GM18499 (cell line): ENCODE measurements around the gene MUC5AC.
"Not testable (repeated sequence)": the region's sequence is repeated elsewhere in the genome, so short reads cannot be mapped to it uniquely, and the experiment has no call there.

Source experiments
- ATAC-seq: cut with Tn5 transposase; IDR thresholded peaks from one replicate; pipeline ENCODE4 v1.9.1; 2021; ENCODE audit warnings: moderate number of reproducible peaks; ENCODE audit not compliant: insufficient read depth, unreplicated experiment

Gene MUC5AC

GRCh38 chr11:1174441-1175370, 17.0 kb downstream of the MUC5AC start:
- ATAC-seq, result no peak

GRCh38 chr11:1175461-1176223, 17.9 kb downstream of the MUC5AC start:
- ATAC-seq, result no peak

GRCh38 chr11:1176224-1177019, 18.7 kb downstream of the MUC5AC start:
- no peak for ATAC-seq

DNA sequence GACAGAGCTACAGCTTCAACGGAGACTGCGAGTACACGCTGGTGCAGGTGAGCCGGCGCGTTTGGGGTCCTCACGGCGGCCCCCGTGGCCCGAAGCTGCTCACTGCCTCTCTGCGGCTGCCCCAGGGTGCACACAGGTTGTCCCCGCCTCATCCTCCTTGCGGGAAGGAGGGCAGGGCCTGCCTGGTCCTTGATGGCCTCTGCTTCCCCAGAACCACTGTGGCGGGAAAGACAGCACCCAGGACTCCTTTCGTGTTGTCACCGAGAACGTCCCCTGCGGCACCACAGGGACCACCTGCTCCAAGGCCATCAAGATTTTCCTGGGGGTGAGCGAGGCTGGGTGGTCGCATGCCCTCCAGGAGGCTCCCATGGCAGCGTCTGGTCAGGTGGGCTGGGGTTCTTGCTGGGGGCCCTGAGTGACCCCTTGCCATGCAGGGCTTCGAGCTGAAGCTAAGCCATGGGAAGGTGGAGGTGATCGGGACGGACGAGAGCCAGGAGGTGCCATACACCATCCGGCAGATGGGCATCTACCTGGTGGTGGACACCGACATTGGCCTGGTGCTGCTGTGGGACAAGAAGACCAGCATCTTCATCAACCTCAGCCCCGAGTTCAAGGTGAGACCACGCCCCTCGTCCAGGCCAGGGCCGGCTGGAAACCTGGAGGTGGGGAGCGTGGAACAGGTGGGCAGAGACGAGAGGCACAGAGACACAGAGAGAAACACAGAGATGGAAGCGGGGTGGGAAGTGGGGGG, 19.4 kb downstream of the MUC5AC start:
- no peak for ATAC-seq

DNA sequence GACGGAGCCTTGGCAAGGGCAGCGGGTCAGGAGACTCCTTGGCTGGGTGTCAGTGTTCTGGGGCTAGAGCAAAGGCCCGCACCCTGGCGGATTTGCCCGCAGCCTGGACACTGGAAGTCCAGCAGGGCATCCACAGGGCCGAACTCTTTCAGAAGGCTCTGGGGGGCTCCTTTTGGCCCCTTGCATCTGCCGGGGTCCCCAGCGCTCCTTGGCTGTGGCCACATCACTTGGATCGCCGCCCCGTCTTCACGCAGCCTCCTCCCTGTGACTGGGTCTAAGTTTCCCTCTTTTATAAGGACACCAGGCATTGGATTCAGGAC, 20.0 kb downstream of the MUC5AC start:
- ATAC-seq, result no peak

DNA sequence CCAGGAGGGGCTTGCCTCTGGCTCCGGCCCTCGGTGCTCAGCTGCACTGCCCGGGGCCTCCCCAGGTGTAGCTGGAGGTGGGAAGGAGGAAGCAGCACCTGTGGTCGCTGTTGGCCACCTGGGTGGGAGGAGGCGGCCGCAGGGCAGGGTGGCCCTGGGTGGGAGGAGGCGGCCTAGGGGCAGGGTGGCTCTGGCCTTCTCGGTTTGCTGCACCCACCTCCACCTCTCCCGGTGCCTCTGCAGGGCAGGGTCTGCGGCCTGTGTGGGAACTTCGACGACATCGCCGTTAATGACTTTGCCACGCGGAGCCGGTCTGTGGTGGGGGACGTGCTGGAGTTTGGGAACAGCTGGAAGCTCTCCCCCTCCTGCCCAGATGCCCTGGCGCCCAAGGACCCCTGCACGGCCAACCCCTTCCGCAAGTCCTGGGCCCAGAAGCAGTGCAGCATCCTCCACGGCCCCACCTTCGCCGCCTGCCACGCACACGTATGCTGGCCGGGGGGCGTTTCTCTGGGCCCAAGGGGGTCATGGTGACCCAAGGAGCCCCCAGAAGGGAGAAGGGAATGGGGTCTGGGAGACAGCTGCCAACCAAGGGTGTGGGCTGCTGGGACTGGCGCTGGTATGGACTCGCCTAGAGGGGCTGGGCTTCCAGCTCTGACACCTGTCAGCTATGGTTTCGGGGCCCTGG, 20.6 kb downstream of the MUC5AC start:
- ATAC-seq, result no peak

DNA sequence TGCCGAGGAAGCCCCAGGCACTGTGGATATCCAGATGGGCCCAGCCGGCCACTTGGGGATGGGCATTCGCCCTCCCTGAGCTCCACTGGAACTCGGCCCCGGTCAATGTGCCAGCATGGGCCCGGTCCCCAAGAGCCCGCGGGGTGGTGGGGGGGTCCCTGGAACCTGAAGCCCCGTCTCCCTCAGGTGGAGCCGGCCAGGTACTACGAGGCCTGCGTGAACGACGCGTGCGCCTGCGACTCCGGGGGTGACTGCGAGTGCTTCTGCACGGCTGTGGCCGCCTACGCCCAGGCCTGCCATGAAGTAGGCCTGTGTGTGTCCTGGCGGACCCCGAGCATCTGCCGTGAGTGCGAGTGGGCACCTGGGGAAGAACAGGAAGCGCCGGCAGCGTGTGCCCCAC, 21.2 kb downstream of the MUC5AC start:
- no peak for ATAC-seq

DNA sequence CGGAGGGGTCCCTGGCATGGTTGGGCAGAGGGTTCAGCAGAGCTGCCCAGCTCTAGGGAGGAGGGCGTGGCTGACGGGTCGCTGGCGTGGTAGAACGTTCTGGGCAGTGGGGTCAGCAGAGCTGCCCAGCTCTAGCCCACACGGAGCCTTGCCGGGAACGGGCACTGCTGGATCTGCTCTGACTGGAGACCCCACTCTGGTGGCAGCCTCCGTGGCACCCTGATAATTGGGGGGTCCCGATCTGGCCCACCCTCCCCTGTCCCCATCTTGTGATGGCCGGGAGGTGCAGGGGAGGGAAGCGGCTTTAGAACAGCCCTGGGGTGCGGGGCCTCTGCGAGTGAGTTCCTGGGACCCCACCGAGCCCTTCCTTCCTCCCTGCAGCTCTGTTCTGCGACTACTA, 21.9 kb downstream of the MUC5AC start:
- no peak for ATAC-seq

DNA sequence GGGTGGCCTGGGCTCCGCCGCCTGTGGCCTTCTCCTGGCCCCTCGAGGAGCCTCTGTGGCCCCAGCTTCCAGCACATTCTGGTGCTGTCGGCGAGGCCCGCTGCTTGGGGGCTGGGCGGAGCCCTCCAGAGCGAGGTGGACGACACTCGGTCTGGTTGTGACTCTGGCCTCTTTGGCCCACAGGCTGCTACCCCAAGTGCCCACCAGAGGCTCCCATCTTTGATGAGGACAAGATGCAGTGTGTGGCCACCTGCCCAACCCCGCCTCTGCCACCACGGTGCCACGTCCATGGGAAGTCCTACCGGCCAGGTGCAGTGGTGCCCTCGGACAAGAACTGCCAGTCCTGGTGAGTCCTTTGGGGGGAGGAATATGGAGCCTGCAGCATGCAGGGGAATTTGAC, 22.4 kb downstream of the MUC5AC start:
- ATAC-seq, result no peak

DNA sequence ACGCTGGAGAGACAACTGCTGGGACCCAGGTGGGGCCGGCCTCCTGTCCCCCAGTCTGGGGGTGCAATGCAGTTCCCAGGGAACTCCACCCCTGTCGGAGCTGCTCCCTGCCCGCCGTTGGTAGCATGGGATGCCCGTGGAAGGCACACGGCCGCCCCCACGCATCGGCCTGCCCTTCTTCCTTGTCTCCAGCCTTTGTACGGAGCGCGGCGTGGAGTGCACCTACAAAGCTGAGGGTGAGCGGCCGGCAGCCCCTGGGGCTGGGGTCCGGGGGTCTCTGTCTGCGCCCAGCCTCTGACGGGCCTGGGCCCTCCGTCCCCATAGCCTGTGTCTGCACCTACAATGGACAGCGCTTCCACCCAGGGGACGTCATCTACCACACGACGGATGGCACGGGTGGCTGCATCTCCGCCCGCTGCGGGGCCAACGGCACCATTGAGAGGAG, 23.2 kb downstream of the MUC5AC start:
- no peak for ATAC-seq

GRCh38 chr11:1181420-1181819, 23.7 kb downstream of the MUC5AC start:
- no peak for ATAC-seq

GRCh38 chr11:1181853-1182535, 24.2 kb downstream of the MUC5AC start:
- ATAC-seq, result no peak

DNA sequence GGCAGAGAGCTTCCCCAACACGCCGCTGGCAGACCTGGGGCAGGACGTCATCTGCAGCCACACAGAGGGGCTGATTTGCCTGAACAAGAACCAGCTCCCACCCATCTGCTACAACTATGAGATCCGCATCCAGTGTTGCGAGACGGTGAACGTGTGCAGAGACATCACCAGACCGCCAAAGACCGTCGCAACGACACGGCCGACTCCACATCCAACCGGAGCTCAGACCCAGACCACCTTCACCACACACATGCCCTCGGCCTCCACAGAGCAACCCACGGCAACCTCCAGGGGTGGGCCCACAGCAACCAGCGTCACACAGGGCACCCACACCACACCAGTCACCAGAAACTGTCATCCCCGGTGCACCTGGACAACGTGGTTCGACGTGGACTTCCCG, 26.4 kb downstream of the MUC5AC start:
- not testable (repeated sequence) for ATAC-seq

DNA sequence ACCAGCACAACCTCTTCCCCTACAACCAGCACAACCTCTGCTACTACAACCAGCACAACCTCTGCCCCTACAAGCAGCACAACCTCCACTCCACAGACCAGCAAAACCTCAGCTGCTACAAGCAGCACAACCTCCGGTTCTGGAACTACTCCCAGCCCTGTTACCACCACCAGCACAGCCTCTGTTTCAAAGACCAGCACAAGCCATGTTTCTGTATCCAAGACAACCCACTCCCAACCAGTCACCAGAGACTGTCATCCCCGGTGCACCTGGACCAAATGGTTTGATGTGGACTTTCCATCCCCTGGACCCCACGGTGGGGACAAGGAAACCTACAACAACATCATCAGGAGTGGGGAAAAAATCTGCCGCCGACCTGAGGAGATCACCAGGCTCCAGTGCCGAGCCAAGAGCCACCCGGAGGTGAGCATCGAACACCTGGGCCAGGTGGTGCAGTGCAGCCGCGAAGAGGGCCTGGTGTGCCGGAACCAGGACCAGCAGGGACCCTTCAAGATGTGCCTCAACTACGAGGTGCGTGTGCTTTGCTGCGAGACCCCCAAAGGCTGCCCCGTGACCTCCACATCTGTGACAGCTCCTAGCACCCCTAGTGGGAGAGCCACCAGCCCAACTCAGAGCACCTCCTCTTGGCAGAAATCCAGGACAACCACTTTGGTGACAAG, 30.8 kb downstream of the MUC5AC start:
- not testable (repeated sequence) for ATAC-seq

DNA sequence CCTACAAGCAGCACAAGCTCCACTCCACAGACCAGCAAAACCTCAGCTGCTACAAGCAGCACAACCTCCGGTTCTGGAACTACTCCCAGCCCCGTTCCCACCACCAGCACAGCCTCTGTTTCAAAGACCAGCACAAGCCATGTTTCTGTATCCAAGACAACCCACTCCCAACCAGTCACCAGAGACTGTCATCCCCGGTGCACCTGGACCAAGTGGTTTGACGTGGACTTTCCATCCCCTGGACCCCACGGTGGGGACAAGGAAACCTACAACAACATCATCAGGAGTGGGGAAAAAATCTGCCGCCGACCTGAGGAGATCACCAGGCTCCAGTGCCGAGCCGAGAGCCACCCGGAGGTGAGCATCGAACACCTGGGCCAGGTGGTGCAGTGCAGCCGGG, 32.1 kb downstream of the MUC5AC start:
- not testable (repeated sequence) for ATAC-seq

- not testable (repeated sequence) for ATAC-seq
These were observed 34.2 kb downstream of the MUC5AC start for GRCh38 chr11:1191786-1192470.

DNA sequence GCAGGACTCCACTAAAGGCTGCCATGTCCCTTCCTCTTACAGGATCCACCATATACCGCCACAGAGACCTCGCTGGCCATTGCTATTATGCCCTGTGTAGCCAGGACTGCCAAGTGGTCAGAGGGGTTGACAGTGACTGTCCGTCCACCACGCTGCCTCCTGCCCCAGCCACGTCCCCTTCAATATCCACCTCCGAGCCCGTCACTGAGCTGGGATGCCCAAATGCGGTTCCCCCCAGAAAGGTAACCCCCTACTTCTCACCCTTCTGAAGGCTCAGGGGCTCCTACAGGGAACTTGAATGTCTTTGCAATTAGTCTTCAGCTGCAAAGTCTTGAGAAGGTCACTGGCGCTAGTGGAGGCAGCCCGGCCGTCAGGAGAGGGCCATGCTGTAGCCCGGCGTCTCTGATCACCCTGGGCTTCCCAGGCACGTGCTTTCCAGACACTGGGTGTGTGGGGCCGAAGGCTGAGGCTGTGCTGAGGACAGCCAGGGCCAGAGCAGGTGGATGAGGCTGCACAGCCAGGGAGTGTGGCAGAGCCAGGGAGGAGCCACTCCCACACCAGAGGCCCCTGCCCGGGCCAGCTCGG, 35.1 kb downstream of the MUC5AC start:
- ATAC-seq, result no peak
